Measurements from ENCODE around the gene CMC2.

GRCh38 chr16:81035398-81035974, 28.8 kb upstream of the CMC2 start, which contains the start of gene ATMIN:
- TF ChIP-seq CTCF (IDR thresholded peaks at IDR 0.05) (peak; percentile 95 to 100 (median 98)), POLR2A (IDR thresholded peaks at IDR 0.05) (peak in 1 of 2 donors; percentile 54)

All from Peyer's patch (tissue), 4 donors.